Endothelial cell (in vitro differentiated cells): ENCODE measurements around the gene PFDN1. TPM values are rescaled to one million over a fixed set of nuclear protein-coding genes. Genes with fewer than 3 reads are reported as not detected.

Experiments
- DNase-seq: peaks from one replicate; pipeline ENCODE4 v3.0.0; 2021; ENCODE audit warnings: low spot score
- H3K27ac Mint-ChIP-seq: one replicate; pipeline ENCODE4 v1.8.0; 2021; ENCODE audit warnings: mixed read lengths, inconsistent platforms; ENCODE audit not compliant: unreplicated experiment
- H3K27me3 Mint-ChIP-seq: one replicate; pipeline ENCODE4 v1.8.0; 2021; ENCODE audit warnings: mild to moderate bottlenecking, moderate library complexity, mixed read lengths, inconsistent platforms; ENCODE audit not compliant: unreplicated experiment
- H3K36me3 Mint-ChIP-seq: one replicate; pipeline ENCODE4 v1.8.0; 2021; ENCODE audit warnings: mild to moderate bottlenecking, low read depth, mixed read lengths, inconsistent platforms; ENCODE audit not compliant: unreplicated experiment
- H3K4me1 Mint-ChIP-seq: one replicate; pipeline ENCODE4 v1.8.0; 2021; ENCODE audit warnings: mild to moderate bottlenecking, mixed read lengths, inconsistent platforms; ENCODE audit not compliant: unreplicated experiment
- H3K4me3 Mint-ChIP-seq: one replicate; pipeline ENCODE4 v1.8.0; 2021; ENCODE audit warnings: mild to moderate bottlenecking, mixed read lengths, inconsistent platforms; ENCODE audit not compliant: unreplicated experiment
- H3K9me3 Mint-ChIP-seq: one replicate; pipeline ENCODE4 v1.8.0; 2021; ENCODE audit warnings: mixed read lengths, inconsistent platforms; ENCODE audit not compliant: unreplicated experiment
- CTCF ChIP-seq: fragments of 200-600 bp; sonication (generic); IDR thresholded peaks from one replicate; pipeline ENCODE4 v1.5.0; 2021; ENCODE audit warnings: antibody characterized with exemption; ENCODE audit not compliant: unreplicated experiment
- total RNA-seq: library from RNA; stranded (reverse); fragmentation: NEBNext Ultra II Directional; extraction: Animal tissue kit (Norgen Biotek cat#: 25700); gene quantifications from one replicate; pipeline ENCODE4 v1.2.1, GENCODE V29; 2021; ENCODE audit not compliant: unreplicated experiment

PFDN1 gene
- total RNA-seq, 1 donor from 2014 or later: 86.2 TPM

- no peak for TF ChIP-seq CTCF
- Mint-ChIP-seq H3K4me1 (peaks cover 32% of the 10 kb centered on the region), H3K27me3 (peaks cover 5% of the 10 kb centered on the region), H3K9me3 (no peaks in the 10 kb centered on the region), H3K27ac (no peak overlapping the region), H3K4me3 (no peak overlapping the region), H3K36me3 (no peaks in the 10 kb centered on the region)
- no peak for DNase-seq
Observed at GRCh38 chr5:140295414-140295813, 7.5 kb downstream of the PFDN1 start.

GRCh38 chr5:140294753-140295152, 8.1 kb downstream of the PFDN1 start:
- no peaks in the 10 kb centered on the region for H3K36me3 Mint-ChIP-seq
- no peak for TF ChIP-seq CTCF
- H3K27me3 Mint-ChIP-seq: peaks cover 5% of the 10 kb centered on the region
- no peak overlapping the region for H3K4me3 Mint-ChIP-seq
- H3K4me1 Mint-ChIP-seq: peaks cover 31% of the 10 kb centered on the region
- no peak for DNase-seq
- no peak overlapping the region for H3K27ac Mint-ChIP-seq
- H3K9me3 Mint-ChIP-seq: no peaks in the 10 kb centered on the region

GRCh38 chr5:140293849-140294100, 9.1 kb downstream of the PFDN1 start:
- no peak for DNase-seq
- no peaks in the 10 kb centered on the region for H3K9me3 Mint-ChIP-seq
- H3K27ac Mint-ChIP-seq: peak overlapping the region; percentile 81
- H3K4me3 Mint-ChIP-seq: no peak overlapping the region
- no peak for TF ChIP-seq CTCF
- H3K4me1 Mint-ChIP-seq: peaks cover 31% of the 10 kb centered on the region
- H3K36me3 Mint-ChIP-seq: no peaks in the 10 kb centered on the region
- H3K27me3 Mint-ChIP-seq: peaks cover 5% of the 10 kb centered on the region

- Mint-ChIP-seq H3K9me3 (no peaks in the 10 kb centered on the region), H3K27me3 (peaks cover 5% of the 10 kb centered on the region), H3K36me3 (no peaks in the 10 kb centered on the region), H3K4me3 (no peak overlapping the region), H3K27ac (peak overlapping the region; percentile 81), H3K4me1 (peaks cover 30% of the 10 kb centered on the region)
- TF ChIP-seq CTCF: no peak
- DNase-seq: no peak
Observed at GRCh38 chr5:140293091-140293848, 9.6 kb downstream of the PFDN1 start.

- Mint-ChIP-seq H3K4me1 (peaks cover 27% of the 10 kb centered on the region), H3K27me3 (peaks cover 5% of the 10 kb centered on the region), H3K36me3 (no peaks in the 10 kb centered on the region), H3K9me3 (no peaks in the 10 kb centered on the region), H3K27ac (peak overlapping the region; percentile 81), H3K4me3 (no peak overlapping the region)
- no peak for TF ChIP-seq CTCF
- DNase-seq: no peak
Observed at GRCh38 chr5:140292212-140293036, 10.5 kb downstream of the PFDN1 start.
